ENCODE results near the gene SLC44A4.
"Not testable (repeated sequence)": the region's sequence is repeated elsewhere in the genome, so short reads cannot be mapped to it uniquely, and the experiment has no call there.

The SLC44A4 gene

GRCh38 chr6:31827286-31828079 lies 51.3 kb downstream of the SLC44A4 start, which contains the start of gene HSPA1B:
HSPA1B (plus strand) TSS chr6:31827738; CDS start chr6:31827951, 213 bp downstream.
- DNase-seq (ENCODE audit: low read depth) = peak; percentile 87

GRCh38 chr6:31826793-31827285 lies 52.0 kb downstream of the SLC44A4 start:
- no peak for DNase-seq (ENCODE audit: low read depth)

- DNase-seq (ENCODE audit: low read depth) = no peak
These were observed 53.2 kb downstream of the SLC44A4 start for GRCh38 chr6:31825553-31825952.

GRCh38 chr6:31823592-31824196 lies 55.1 kb downstream of the SLC44A4 start:
- DNase-seq (ENCODE audit: low read depth) = not testable (repeated sequence)

GRCh38 chr6:31822036-31822821 lies 56.6 kb downstream of the SLC44A4 start:
- peak; percentile 50 for DNase-seq (ENCODE audit: low read depth)

- peak; percentile 56 for DNase-seq (ENCODE audit: low read depth)
These were observed 57.3 kb downstream of the SLC44A4 start for GRCh38 chr6:31821301-31822035.

- DNase-seq (ENCODE audit: low read depth) = not testable (repeated sequence)
These were observed 58.4 kb downstream of the SLC44A4 start for GRCh38 chr6:31820399-31820798.

- no peak for DNase-seq (ENCODE audit: low read depth)
These were observed 58.9 kb downstream of the SLC44A4 start for GRCh38 chr6:31819871-31820299.

- DNase-seq (ENCODE audit: low read depth) = not testable (repeated sequence)
These were observed 60.8 kb downstream of the SLC44A4 start for GRCh38 chr6:31817929-31818511.

GRCh38 chr6:31817133-31817928 lies 61.5 kb downstream of the SLC44A4 start:
- not testable (repeated sequence) for DNase-seq (ENCODE audit: low read depth)

- DNase-seq (ENCODE audit: low read depth) = peak; percentile 45
These were observed 63.6 kb downstream of the SLC44A4 start, which contains the start of the genes HSPA1A and HSPA1L for GRCh38 chr6:31815025-31815838. HSPA1A (plus strand) TSS chr6:31815543; CDS start chr6:31815757, 214 bp downstream. HSPA1L (minus strand) TSS chr6:31815283; CDS start chr6:31811972, 3,311 bp downstream.

GRCh38 chr6:31814677-31815024 lies 64.1 kb downstream of the SLC44A4 start:
- DNase-seq (ENCODE audit: low read depth) = peak; percentile 49

- no peak for DNase-seq (ENCODE audit: low read depth)
These were observed 65.3 kb downstream of the SLC44A4 start for GRCh38 chr6:31813465-31813849.
